ENCODE data around the gene LTB4R2. TPM values are rescaled to one million over a fixed set of nuclear protein-coding genes. Genes with fewer than 3 reads are reported as not detected.
A peak's percentile ranks its signal among the peaks of the same experiment; 100 is the strongest.
"Not testable (repeated sequence)": the region's sequence is repeated elsewhere in the genome, so short reads cannot be mapped to it uniquely, and the experiment has no call there.

The LTB4R2 gene
- polyA plus RNA-seq, 1 experiment = 0.91 TPM

DNA sequence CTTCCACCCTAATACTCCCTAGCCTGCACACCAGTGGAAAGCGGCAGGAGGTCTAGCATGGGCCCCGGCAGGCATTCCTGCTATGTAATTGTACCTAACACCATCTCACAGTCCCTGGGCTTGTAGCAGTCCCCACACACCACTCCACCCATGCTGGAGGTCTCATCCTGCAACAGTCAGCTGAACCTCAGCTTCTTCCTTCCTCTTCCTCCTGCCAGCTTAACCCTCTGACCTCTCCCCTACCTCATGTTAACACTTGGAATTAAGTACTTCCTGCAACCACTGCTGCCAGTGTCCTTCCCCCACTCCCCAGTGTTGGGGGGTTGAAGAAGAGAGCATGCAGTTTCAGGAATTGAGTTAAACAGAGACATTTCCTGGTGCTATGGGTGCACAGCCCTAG lies 17.4 kb downstream of the LTB4R2 start:
- Histone ChIP-seq H3K9me3 (ENCODE audit: control insufficient read depth, insufficient read depth, low read length) (no peaks in the 10 kb centered on the region; the same call in 1 of the 2 replicates), H3K4me3 (ENCODE audit: low read depth, low read length) (no peak overlapping the region), H3K27ac (ENCODE audit: low read depth, low read length) (no peak overlapping the region), H3K27me3 (ENCODE audit: control insufficient read depth, insufficient read depth, low read length) (peaks cover 28% of the 10 kb centered on the region)
- no peak for DNase-seq (ENCODE audit: low read depth, low spot score)
- ChIA-PET CTCF (interaction anchor here (1.2 to 21.9 kb wide), 4 partner anchors 20 to 106 kb away, joined by 3 to 712 read pairs (median 18); partner anchors contain the start of genes CBLN3, CIDEB and KHNYN), POLR2A (interaction anchor here (0.9 kb wide), 1 partner anchor 39 kb away, joined by 6 read pairs; no protein-coding TSS in a partner anchor)
- TF ChIP-seq, protein P1, sequence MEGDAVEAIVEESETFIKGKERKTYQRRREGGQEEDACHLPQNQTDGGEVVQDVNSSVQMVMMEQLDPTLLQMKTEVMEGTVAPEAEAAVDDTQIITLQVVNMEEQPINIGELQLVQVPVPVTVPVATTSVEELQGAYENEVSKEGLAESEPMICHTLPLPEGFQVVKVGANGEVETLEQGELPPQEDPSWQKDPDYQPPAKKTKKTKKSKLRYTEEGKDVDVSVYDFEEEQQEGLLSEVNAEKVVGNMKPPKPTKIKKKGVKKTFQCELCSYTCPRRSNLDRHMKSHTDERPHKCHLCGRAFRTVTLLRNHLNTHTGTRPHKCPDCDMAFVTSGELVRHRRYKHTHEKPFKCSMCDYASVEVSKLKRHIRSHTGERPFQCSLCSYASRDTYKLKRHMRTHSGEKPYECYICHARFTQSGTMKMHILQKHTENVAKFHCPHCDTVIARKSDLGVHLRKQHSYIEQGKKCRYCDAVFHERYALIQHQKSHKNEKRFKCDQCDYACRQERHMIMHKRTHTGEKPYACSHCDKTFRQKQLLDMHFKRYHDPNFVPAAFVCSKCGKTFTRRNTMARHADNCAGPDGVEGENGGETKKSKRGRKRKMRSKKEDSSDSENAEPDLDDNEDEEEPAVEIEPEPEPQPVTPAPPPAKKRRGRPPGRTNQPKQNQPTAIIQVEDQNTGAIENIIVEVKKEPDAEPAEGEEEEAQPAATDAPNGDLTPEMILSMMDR (IDR thresholded peaks at IDR 0.05; ENCODE audit: low read depth, low read length) = no peak

DNA sequence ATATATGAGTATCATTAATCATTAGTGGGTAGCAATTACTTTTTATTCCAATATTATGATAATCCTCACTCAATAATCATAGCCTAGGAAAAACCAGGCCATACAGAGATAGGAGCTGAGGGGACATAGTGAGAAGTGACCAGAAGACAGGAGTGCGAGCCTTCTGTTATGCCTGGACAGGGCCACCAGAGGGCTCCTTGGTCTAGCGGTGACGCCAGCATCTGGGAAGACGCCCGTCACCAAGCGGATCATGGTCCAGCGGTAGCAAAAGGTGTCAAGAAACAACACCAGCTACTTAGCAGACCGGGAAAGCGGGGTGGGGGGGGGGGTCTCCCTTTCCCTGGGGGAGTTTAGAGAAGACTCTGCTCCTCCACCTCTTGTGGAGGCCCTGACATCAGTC lies 18.0 kb downstream of the LTB4R2 start:
- H3K4me3 ChIP-seq (ENCODE audit: low read depth, low read length); H3K9me3 ChIP-seq (ENCODE audit: control insufficient read depth, insufficient read depth, low read length); DNase-seq (ENCODE audit: low read depth, low spot score); H3K27ac ChIP-seq (ENCODE audit: low read depth, low read length); POLR2A ChIA-PET: not testable (repeated sequence)
- peaks cover 31% of the 10 kb centered on the region for H3K27me3 ChIP-seq (ENCODE audit: control insufficient read depth, insufficient read depth, low read length)
- CTCF ChIA-PET = interaction anchor here (1.2 to 21.9 kb wide), 4 partner anchors 19 to 114 kb away, joined by 5 to 712 read pairs (median 18); partner anchors contain the start of genes CBLN3, CIDEB and KHNYN
- TF ChIP-seq, protein P1 (IDR thresholded peaks at IDR 0.05; ENCODE audit: low read depth, low read length) = peak; percentile 36

DNA sequence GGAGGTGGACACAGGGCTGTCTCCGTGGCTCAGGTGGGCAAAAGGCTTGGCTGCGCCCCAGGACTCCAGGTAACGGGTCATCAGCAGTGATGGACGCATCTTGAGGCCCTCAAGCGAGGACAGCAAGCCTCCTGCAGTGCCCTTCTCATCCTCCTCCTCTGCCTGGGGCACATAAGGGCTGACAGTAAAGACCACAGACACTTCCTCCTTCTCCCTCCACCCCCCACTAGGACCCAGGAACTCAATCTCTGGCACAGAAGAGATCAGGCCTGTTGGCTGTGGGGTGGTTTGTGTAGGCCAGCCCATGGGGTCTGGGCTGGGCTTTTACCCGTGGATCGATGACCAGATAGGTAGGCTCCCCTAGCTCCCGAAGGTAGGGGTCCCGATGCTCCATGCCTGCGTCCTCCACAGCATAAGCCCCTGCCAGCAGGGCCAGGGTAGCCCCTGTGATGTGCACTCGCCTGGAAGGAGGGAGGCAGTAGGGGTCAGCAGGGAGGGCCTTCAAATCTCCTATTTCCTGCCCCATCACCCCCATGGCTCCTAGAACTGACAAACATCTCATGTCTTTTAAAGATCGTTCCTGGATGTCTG lies 19.2 kb downstream of the LTB4R2 start:
- TF ChIP-seq, protein P1 (IDR thresholded peaks at IDR 0.05; ENCODE audit: low read depth, low read length) = no peak
- Histone ChIP-seq H3K27me3 (ENCODE audit: control insufficient read depth, insufficient read depth, low read length) (peaks cover 33% of the 10 kb centered on the region), H3K4me3 (ENCODE audit: low read depth, low read length) (no peak overlapping the region), H3K27ac (ENCODE audit: low read depth, low read length) (no peak overlapping the region), H3K9me3 (ENCODE audit: control insufficient read depth, insufficient read depth, low read length) (no peaks in the 10 kb centered on the region; the same call in 1 of the 2 replicates)
- ChIA-PET CTCF (interaction anchor here (0.8 to 21.9 kb wide), 5 partner anchors 22 to 112 kb away, joined by 4 to 712 read pairs (median 5); partner anchors contain the start of genes CBLN3, CIDEB and KHNYN), POLR2A (interaction anchor here (0.6 kb wide), 2 partner anchors 26 to 101 kb away, joined by 4 read pairs; partner anchors contain the start of gene KHNYN)
- DNase-seq (ENCODE audit: low read depth, low spot score) = no peak

DNA sequence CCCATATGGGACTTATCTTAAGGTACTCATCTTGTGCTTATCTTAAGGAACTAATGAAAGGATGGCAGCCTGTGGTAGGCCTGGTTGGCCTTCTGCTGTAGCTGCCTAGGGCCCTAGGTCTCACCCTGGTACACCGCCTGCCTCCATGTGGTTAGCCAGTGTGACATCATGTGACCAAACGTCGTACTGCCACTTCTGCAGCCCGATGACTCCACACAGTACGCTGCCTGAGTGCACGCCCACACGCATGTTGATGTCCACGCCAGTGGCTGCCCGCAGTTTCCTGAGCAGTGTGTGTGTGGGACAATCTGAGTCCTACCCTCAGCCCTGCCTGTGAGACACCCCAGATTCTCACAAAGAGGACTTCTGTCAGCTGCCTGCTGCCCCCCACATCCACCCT lies 19.8 kb downstream of the LTB4R2 start:
- TF ChIP-seq, protein P1 (IDR thresholded peaks at IDR 0.05; ENCODE audit: low read depth, low read length) = no peak
- ChIA-PET CTCF (interaction anchor here (4.3 to 21.9 kb wide), 3 partner anchors 22 to 104 kb away, joined by 29 to 712 read pairs (median 65); partner anchors contain the start of genes CBLN3, CIDEB and KHNYN), POLR2A (no interaction called here)
- no peak for DNase-seq (ENCODE audit: low read depth, low spot score)
- Histone ChIP-seq H3K27me3 (ENCODE audit: control insufficient read depth, insufficient read depth, low read length) (peaks cover 34% of the 10 kb centered on the region), H3K9me3 (ENCODE audit: control insufficient read depth, insufficient read depth, low read length) (no peaks in the 10 kb centered on the region; the same call in 1 of the 2 replicates), H3K27ac (ENCODE audit: low read depth, low read length) (no peak overlapping the region), H3K4me3 (ENCODE audit: low read depth, low read length) (no peak overlapping the region)
